ACHN (cell line): ENCODE data around the gene C5orf46.
"Not testable (repeated sequence)": the region's sequence is repeated elsewhere in the genome, so short reads cannot be mapped to it uniquely, and the experiment has no call there.

Experiments
- DNase-seq: peaks from one replicate; pipeline ENCODE4 v3.0.0-alpha.2; 2015
- in situ Hi-C: cut with HindIII; loops from 2 replicates; pipeline ENCODE4 v1.10.0; 2017; ENCODE audit warnings: low sequenced_read_pairs, low pct_ligation_motif_present, low pct_unique_long_range_greater_than_20kb

C5orf46 gene

DNA sequence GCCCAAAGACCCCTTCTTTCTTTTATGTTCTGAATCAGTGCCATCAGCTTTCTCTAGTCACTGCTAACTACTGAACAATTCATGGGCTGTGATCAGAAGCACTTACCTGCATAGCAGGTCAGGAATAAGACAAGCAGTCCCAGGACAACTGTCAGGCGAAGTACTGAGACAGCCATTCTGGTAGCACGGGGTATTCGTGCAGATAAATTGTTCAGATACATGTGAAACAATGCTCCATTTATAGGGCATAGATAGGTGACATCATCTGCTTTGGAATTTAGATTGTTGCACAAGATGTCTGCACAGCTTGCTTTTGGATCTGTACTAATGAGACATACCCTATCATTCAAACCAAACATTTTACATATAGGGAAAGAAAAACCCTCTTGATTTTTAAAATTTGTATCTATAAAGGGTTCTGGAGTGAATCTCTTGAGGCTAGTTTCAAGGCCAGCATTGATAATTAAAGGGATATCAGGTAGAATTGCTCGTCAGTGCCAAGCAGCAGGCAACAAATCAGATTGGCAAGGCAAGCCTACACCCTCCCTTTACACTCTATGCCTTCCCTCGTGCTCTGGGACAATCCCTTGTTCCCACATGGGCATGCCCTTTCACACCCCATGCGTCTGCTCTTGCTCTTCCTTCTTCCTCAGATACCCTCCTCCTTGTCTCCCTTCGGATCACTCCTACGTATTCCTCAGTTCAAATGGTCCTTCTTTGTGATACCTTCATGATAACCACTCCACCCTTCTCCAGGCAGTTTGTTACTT, at the start of gene C5orf46:
C5orf46 (minus strand) TSS at position 213 of the 770 bp plus-strand sequence; CDS start at position 176, 37 bp downstream.
- no peak for DNase-seq
- in situ Hi-C loops = no loop called here

DNA sequence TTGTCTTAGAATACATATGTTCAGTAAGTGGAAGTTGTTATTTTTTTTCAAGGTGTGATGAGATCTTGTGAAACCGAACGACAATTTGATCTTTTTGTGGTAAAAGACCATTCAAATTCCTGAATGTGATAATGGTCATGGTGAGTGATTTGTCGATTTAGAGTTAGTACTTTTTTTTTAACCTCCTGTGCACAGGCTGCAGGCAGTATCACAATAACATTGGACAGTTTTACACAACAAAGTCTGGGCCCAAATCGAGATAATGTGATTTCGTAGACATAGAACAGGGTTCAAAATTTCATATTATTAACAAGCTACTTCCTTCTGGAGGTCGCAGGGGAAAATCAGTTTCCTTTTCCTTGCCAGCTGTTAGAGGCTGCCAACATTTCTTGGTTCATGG, 48.6 kb upstream of the C5orf46 start:
- in situ Hi-C loops = no loop called here
- no peak for DNase-seq

DNA sequence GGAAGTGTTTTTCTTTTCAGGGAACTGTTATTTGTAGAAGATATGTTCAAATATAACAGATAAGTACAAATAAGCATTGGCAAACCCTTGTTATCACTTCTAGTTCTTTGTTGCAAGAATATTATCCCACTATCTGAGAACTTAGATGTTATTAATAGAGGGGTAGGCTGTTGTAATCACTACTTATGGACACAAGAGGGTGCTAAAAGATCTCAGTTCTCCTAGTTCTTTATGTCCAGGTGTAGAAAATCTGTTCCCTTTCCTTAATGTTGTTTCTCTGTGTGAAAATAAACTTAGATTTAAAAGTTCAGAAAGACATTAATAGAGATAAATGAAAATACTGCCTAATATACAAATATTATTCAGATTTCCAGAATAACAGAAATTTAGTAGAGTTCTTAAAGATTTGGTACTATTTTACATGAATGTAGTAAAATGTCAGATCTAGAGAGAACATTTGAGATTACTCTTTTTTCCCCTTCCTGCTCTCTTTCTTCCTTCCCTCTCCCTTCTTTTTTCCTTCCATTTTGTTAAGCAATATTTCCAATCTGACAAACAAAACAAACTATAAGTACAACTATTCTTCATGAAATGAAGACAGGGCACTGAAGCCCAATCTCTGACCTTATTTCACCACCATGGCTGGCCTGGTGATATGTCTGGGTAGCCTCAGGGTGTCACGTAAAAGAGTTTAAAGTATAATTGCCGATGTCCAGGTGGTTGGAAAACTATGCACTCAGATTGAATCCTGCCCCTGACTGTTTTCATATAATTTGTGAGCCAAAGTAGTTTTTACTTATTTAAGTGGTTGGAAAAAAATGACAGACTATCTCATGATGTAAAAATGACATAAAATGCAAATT, 43.6 kb upstream of the C5orf46 start:
- peak; percentile 28 for DNase-seq
- in situ Hi-C loops = no loop called here

DNA sequence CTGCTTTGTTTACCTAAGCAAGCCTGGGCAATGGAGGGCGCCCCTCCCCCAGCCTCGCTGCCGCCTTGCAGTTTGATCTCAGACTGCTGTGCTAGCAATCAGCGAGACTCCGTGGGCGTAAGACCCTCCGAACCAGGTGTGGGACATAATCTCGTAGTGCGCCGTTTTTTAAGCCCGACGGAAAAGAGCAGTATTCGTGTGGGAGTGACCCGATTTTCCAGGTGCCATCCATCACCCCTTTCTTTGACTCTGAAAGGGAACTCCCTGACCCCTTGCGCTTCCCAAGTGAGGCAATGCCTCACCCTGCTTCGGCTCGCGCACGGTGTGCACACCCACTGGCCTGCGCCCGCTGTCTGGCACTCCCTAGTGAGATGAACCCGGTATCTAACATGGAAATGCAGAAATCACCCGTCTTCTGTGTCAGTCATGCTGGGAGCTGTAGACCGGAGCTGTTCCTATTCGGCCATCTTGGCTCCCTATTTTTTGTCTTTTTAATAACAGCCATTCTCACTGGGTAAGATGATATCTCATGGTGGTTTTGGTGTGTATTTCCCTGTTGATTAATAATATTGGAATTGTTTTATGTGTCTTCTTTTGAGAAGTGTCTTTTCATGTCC, 40.4 kb upstream of the C5orf46 start:
- DNase-seq, in situ Hi-C loops: not testable (repeated sequence)

- no peak for DNase-seq
- in situ Hi-C loops = no loop called here
Observed at GRCh38 chr5:147939431-147940114, 33.2 kb upstream of the C5orf46 start.

DNA sequence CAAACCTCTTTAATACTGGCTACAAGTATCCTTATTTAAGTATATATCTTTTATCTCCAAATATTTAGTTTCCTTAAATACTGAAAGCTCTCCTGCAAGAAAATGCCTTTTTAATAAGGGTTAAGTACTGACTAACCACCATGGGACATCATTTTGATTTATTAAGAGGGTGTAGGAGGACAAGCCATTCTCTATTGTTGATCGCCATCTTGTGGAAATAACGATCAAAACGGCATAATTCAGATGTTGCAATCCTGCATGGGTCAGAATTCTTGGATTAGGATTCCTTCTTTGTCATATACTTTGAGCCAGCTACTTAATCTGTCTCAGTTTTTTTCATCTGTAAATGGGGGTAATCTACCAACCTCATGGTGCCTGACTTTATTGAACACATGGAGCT, 28.7 kb upstream of the C5orf46 start:
- in situ Hi-C loops = no loop called here
- peak; percentile 35 for DNase-seq

DNA sequence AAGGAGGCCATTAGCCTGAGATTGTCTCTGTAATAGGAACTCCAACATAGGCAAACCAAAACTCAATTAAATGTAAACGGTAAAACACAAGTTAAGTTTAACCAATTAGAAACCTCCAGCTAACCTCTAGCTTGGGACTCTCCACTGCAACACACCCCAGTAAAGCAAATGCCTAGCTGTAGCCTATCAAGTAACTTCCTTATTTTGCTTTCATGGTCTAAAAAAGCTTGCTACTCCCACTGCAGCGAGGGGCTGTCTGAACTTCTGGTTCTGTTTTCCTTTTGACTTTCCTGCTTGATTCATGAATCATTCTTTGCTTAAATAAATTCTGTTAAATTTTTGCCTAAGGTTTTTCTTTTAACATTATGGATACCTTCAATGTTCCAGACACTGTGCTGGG, 24.4 kb upstream of the C5orf46 start:
- no peak for DNase-seq
- in situ Hi-C loops = no loop called here

- no peak for DNase-seq
Observed at GRCh38 chr5:147927901-147928300, 21.6 kb upstream of the C5orf46 start.

DNA sequence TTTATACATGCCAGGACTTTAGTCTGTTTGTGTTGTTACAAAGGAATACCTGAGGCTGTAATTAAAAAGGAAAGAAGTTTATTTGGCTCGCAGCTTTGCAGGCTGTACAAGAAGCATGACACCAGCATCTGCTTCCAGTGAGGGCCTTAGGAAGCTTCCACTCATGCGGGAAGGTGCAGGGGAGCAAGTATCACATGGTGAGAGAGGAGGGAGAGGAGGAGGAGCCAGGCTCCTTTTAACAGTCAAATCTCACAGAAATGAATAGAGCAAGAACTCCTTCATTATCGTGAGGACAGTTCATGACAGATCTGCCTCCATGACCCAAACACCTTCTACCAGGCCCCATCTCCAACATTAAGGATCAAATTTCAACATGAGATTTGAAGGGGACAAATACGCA, 18.7 kb upstream of the C5orf46 start:
- no peak for DNase-seq
- in situ Hi-C loops = no loop called here

More at GRCh38 chr5:147927901-147928300, 21.6 kb upstream of the C5orf46 start:
- in situ Hi-C loops = no loop called here

- in situ Hi-C loops = no loop called here
- DNase-seq = no peak
Observed at GRCh38 chr5:147921136-147921535, 14.8 kb upstream of the C5orf46 start.

DNA sequence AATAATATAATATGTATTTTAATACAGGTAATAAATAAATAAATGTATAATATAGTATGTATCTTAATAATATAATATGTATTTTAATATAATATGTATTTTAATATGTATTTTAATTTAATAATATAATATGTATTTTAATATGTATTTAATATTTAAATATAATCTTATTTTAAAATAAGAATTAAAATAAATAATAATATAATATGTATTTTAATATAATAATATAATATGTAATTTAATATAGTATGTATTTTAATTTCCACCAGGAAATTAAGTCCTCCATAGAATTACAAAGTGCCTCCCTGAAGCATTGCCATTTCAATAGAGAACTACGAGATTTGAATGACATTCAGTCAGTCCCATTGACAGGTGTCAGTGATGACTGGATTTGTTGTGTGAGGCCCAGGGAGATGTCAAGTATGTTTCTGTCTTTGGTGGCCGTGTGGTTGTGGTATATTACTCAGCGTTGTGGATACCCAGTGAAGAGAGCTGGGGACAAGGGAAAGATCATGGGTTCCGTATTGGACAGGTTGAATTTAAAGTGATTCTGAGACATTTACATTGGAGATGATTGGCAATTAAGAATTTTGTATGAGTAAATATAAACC, 14.2 kb upstream of the C5orf46 start:
- in situ Hi-C loops = no loop called here
- DNase-seq = no peak

DNA sequence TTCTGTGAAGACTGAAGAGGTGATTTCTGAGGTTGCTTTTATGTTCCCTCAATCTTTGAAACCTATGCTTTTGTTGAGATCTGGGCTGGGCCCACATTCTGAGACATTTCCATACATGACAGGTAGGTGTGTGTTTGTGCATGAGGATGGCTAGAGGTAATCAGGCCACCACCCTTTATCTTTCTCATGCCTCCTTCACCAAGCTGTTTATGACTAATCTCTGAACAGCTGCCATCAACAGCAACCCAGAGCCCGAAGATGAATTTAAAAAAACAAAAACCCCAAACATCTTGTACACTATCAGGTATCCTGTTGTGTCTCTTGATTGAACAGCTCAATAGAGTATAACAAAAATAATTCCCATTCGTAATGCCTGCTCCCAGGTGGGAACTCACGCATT, 12.6 kb upstream of the C5orf46 start:
- in situ Hi-C loops = no loop called here
- DNase-seq = no peak

- no peak for DNase-seq
- in situ Hi-C loops = no loop called here
Observed at GRCh38 chr5:147918101-147918685, 11.9 kb upstream of the C5orf46 start.

GRCh38 chr5:147913786-147914185, 7.4 kb upstream of the C5orf46 start:
- DNase-seq = no peak
- in situ Hi-C loops = no loop called here

GRCh38 chr5:147912011-147912410, 5.7 kb upstream of the C5orf46 start:
- in situ Hi-C loops = no loop called here
- no peak for DNase-seq

GRCh38 chr5:147911427-147911826, 5.1 kb upstream of the C5orf46 start:
- in situ Hi-C loops = no loop called here
- DNase-seq = no peak

DNA sequence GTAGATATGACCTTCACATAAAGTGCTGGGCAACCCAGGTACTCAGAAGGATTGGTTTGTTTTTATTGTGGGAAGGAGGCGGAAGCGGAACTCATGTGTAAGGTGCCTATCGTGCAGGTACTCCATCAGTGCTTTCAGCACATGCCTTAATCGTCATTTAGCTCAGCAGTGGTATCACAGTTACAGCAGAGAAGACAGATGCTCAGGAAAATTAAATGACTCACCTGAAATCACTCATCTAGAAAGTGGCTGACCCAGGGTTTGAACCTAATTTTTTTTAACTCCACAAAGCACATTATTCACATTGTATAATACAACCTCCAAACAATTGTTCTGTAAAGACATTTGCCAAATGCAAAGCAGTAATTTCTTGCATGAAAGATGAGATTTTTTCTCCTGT, 2.2 kb downstream of the C5orf46 start:
- DNase-seq = no peak
- in situ Hi-C loops = no loop called here

DNA sequence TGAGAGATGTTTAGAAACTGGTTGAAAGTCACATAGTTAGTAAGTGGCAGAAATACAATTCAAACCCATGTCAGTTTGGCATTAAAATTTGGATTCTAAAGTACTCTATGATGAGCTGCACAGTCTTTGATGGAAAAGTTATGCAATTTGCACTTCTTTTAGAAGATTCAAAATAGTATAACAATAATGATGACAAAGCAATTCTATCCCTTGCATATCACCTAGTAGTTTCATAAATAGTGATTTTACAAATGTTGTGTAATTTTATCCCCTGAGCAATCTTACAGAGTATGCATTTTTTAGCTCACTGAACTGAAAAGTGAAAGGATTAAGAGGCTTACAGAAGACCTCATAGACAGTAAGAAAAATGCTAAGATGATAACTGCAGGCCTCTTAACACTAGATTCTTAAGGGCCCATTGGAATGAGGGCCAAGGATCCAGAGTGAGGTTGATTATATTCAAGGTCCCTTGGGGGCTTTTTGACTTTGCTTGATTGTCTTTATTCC, 3.7 kb downstream of the C5orf46 start:
- no peak for DNase-seq
- in situ Hi-C loops = no loop called here
